Caki2 (cell line): ENCODE results near the gene MYO5A. TPM values are rescaled to one million over a fixed set of nuclear protein-coding genes. Genes with fewer than 3 reads are reported as not detected.
"Not testable (repeated sequence)": the region's sequence is repeated elsewhere in the genome, so short reads cannot be mapped to it uniquely, and the experiment has no call there.

Source experiments
- DNase-seq: peaks from one replicate; pipeline ENCODE4 v3.0.0-alpha.2; 2015; ENCODE audit warnings: low read depth
- in situ Hi-C: cut with HindIII; loops from 2 replicates; pipeline ENCODE4 v1.10.0; 2016; ENCODE audit warnings: low sequenced_read_pairs, low pct_unique_long_range_greater_than_20kb, mixed read lengths
- total RNA-seq: library from RNA; depleted of rRNA; stranded (reverse); fragments of >200 nt; shearing (Covaris generic); gene quantifications from 2 replicates; pipeline ENCODE4 v1.2.3, GENCODE V29; 2014; ENCODE audit warnings: low replicate concordance

The MYO5A gene
- total RNA-seq, 1 experiment from 2014 or later = 3.1 TPM

- in situ Hi-C loops = no loop called here
- DNase-seq = no peak
Observed at GRCh38 chr15:52551762-52552161, 23.1 kb upstream of the MYO5A start.

GRCh38 chr15:52551186-52551585, 22.5 kb upstream of the MYO5A start:
- DNase-seq, in situ Hi-C loops: not testable (repeated sequence)

- in situ Hi-C loops = no loop called here
- no peak for DNase-seq
Observed at GRCh38 chr15:52546031-52546751, 17.5 kb upstream of the MYO5A start.

- no peak for DNase-seq
- in situ Hi-C loops = no loop called here
Observed at GRCh38 chr15:52540374-52541012, 11.8 kb upstream of the MYO5A start.

- in situ Hi-C loops = no loop called here
- DNase-seq = no peak
Observed at GRCh38 chr15:52537459-52537858, 8.8 kb upstream of the MYO5A start.

GRCh38 chr15:52532427-52532826, 3.7 kb upstream of the MYO5A start:
- in situ Hi-C loops = no loop called here
- DNase-seq = no peak

- no peak for DNase-seq
- in situ Hi-C loops = no loop called here
Observed at GRCh38 chr15:52529940-52530339, 1.3 kb upstream of the MYO5A start.

- in situ Hi-C loops = no loop called here
- no peak for DNase-seq
Observed at GRCh38 chr15:52529341-52529924, 753 bp upstream of the MYO5A start.

- in situ Hi-C loops = no loop called here
- DNase-seq = no peak
Observed at GRCh38 chr15:52527911-52528563, 643 bp downstream of the MYO5A start.

- no peak for DNase-seq
- in situ Hi-C loops = no loop called here
Observed at GRCh38 chr15:52527196-52527910, 1.3 kb downstream of the MYO5A start.

- in situ Hi-C loops = no loop called here
- DNase-seq = no peak
Observed at GRCh38 chr15:52524223-52525136, 4.2 kb downstream of the MYO5A start.

GRCh38 chr15:52523647-52524046, 5.0 kb downstream of the MYO5A start:
- no peak for DNase-seq
- in situ Hi-C loops = no loop called here

- DNase-seq = no peak
- in situ Hi-C loops = no loop called here
Observed at GRCh38 chr15:52523192-52523591, 5.5 kb downstream of the MYO5A start.

GRCh38 chr15:52521682-52522081, 7.0 kb downstream of the MYO5A start:
- in situ Hi-C loops = no loop called here

GRCh38 chr15:52520421-52520820, 8.3 kb downstream of the MYO5A start:
- no peak for DNase-seq
- in situ Hi-C loops = no loop called here

More at GRCh38 chr15:52521682-52522081, 7.0 kb downstream of the MYO5A start:
- DNase-seq = no peak

GRCh38 chr15:52518487-52519371, 10.0 kb downstream of the MYO5A start:
- in situ Hi-C loops = no loop called here
- no peak for DNase-seq

GRCh38 chr15:52517014-52517413, 11.7 kb downstream of the MYO5A start:
- in situ Hi-C loops = no loop called here

More at GRCh38 chr15:52517014-52517413, 11.7 kb downstream of the MYO5A start:
- DNase-seq = no peak
